NB4 (cell line): ENCODE results near the gene FARP1.

Source experiments
- POLR2A ChIP-seq: IDR thresholded peaks from 2 replicates; pipeline ENCODE4 v1.6.1; 2011; ENCODE audit warnings: mild to moderate bottlenecking; ENCODE audit not compliant: insufficient read length; ENCODE audit errors: extremely low read depth
- TF ChIP-seq, protein P1 (sequence below): IDR thresholded peaks from one replicate; pipeline ENCODE4 v1.5.1; 2012; ENCODE audit warnings: low read depth, low read length

GRCh38 chr13:98175043-98175442 is 32.1 kb downstream of the FARP1 start:
- TF ChIP-seq, protein P1, sequence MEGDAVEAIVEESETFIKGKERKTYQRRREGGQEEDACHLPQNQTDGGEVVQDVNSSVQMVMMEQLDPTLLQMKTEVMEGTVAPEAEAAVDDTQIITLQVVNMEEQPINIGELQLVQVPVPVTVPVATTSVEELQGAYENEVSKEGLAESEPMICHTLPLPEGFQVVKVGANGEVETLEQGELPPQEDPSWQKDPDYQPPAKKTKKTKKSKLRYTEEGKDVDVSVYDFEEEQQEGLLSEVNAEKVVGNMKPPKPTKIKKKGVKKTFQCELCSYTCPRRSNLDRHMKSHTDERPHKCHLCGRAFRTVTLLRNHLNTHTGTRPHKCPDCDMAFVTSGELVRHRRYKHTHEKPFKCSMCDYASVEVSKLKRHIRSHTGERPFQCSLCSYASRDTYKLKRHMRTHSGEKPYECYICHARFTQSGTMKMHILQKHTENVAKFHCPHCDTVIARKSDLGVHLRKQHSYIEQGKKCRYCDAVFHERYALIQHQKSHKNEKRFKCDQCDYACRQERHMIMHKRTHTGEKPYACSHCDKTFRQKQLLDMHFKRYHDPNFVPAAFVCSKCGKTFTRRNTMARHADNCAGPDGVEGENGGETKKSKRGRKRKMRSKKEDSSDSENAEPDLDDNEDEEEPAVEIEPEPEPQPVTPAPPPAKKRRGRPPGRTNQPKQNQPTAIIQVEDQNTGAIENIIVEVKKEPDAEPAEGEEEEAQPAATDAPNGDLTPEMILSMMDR, result no peak
- TF ChIP-seq POLR2A, result no peak
